Breast epithelium (tissue), 4 donors: ENCODE data around the gene PGRMC1. TPM values are rescaled to one million over a fixed set of nuclear protein-coding genes. Genes with fewer than 3 reads are reported as not detected.
"Not testable (repeated sequence)": the region's sequence is repeated elsewhere in the genome, so short reads cannot be mapped to it uniquely, and the experiment has no call there.

ENCODE experiments used
- DNase-seq, 2 donors: peaks; one replicate each; pipeline ENCODE4 v3.0.0-alpha.2; 2019; ENCODE audit warnings: low spot score in 2 of 2
- H3K27ac ChIP-seq, 2 donors: fragments of 200-600 bp; sonication (generic) in 1 of 2; one replicate each; pipeline ENCODE4 v1.5.1; 2016 to 2019; ENCODE audit warnings: mild to moderate bottlenecking in 1 of 2
- H3K27me3 ChIP-seq, 2 donors: fragments of 200-600 bp; sonication (generic) in 1 of 2; one replicate each; pipeline versions ENCODE4 v1.5.1 to v1.6.0; 2017 to 2019; ENCODE audit warnings: control low read depth in 1 of 2, mild to moderate bottlenecking in 1 of 2
- H3K36me3 ChIP-seq: fragments of 200-600 bp; one replicate; pipeline ENCODE4 v1.5.1; 2019
- H3K4me1 ChIP-seq, 2 donors: fragments of 200-600 bp; sonication (generic); one replicate each; pipeline ENCODE4 v1.5.1; 2016 to 2019; ENCODE audit warnings: control low read depth in 1 of 2
- H3K4me3 ChIP-seq, 3 donors: fragments of 200-600 bp; sonication (generic); 1 replicate in 2 of 3; 2 replicates in 1 of 3; pipeline ENCODE4 v1.5.1; 2016 to 2019; ENCODE audit warnings: mild to moderate bottlenecking in 3 of 3, moderate library complexity in 2 of 3
- H3K9me3 ChIP-seq, 2 donors: fragments of 200-600 bp; sonication (generic) in 1 of 2; one replicate each; pipeline ENCODE4 v1.5.1; 2016 to 2019; ENCODE audit warnings: control low read depth in 1 of 2
- CTCF ChIP-seq, 3 donors: fragments of 450-650 bp; IDR thresholded peaks; one replicate each; pipeline ENCODE4 v1.5.1; 2016 to 2017; ENCODE audit warnings: antibody characterized with exemption in 3 of 3, mild to moderate bottlenecking in 3 of 3, moderate library complexity in 3 of 3
- POLR2A ChIP-seq: fragments of 450-650 bp; IDR thresholded peaks from one replicate; pipeline ENCODE4 v1.6.1; 2016; ENCODE audit warnings: antibody characterized with exemption, mild to moderate bottlenecking, moderate library complexity
- POLR2AphosphoS5 ChIP-seq, 3 donors: sonication (generic); formaldehyde crosslinking; IDR thresholded peaks; one replicate each; pipeline ENCODE4 v1.6.1; 2017; ENCODE audit warnings: antibody characterized with exemption in 3 of 3
- intact Hi-C: fragments of 100-400 bp; cut with DNase I; formaldehyde crosslinking; loops from one replicate; pipeline ENCODE4 v1.15.1; 2023; ENCODE audit warnings: low total_unique reads
- total RNA-seq, 3 donors: library from RNA; depleted of rRNA; stranded (reverse); fragments of >200 nt; gene quantifications; one replicate each; pipeline ENCODE4 v1.1.0, GENCODE V29; 2016

The PGRMC1 gene
- total RNA-seq, 3 donors from 2014 or later: 118 to 217 (median 177) TPM

- Histone ChIP-seq H3K9me3 (no peaks in the 10 kb centered on the region), H3K4me1 (no peaks in the 10 kb centered on the region), H3K4me3 (no peak overlapping the region), H3K27ac (no peak overlapping the region), H3K36me3 (no peaks in the 10 kb centered on the region), H3K27me3 (peaks cover 0 to 21% of the 10 kb centered on the region in 2 donors)
- no peak for DNase-seq
- intact Hi-C loops: no loop called here
- TF ChIP-seq POLR2A (no peak), POLR2AphosphoS5 (IDR thresholded peaks at IDR 0.05) (no peak), CTCF (IDR thresholded peaks at IDR 0.05) (no peak)
These were observed 54.4 kb downstream of the PGRMC1 start for GRCh38 chrX:119290476-119290875.

- H3K4me3 ChIP-seq, H3K9me3 ChIP-seq, DNase-seq, H3K36me3 ChIP-seq, H3K4me1 ChIP-seq, H3K27ac ChIP-seq, intact Hi-C loops: not testable (repeated sequence)
- H3K27me3 ChIP-seq: peaks cover 0 to 13% of the 10 kb centered on the region in 2 donors
These were observed 55.2 kb downstream of the PGRMC1 start for GRCh38 chrX:119291246-119291645.

DNA sequence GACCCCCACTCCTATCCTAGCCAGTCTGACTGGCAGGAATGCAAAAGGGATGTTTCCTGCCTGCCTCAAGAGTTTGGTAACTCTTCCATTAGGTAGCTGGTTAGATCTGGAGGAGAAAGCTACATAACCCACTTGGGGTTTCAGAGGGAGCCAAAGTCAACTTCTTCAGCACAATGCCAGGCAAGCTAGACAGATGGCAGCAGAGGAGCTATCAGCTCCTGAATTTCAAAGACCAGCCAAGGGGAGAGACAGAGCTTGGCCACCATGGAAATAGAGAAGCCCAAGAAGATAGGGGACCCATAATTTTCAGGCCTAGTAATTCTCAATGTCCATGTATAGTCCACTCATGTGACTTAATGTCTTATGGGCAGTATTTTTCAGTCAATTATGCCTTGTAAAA lies 56.4 kb downstream of the PGRMC1 start:
- Histone ChIP-seq H3K36me3 (no peaks in the 10 kb centered on the region), H3K4me1 (no peaks in the 10 kb centered on the region), H3K9me3 (no peaks in the 10 kb centered on the region), H3K4me3 (no peak overlapping the region), H3K27me3 (peaks cover 0 to 12% of the 10 kb centered on the region in 2 donors), H3K27ac (no peak overlapping the region)
- intact Hi-C loops: no loop called here
- no peak for DNase-seq
- TF ChIP-seq POLR2AphosphoS5 (IDR thresholded peaks at IDR 0.05): no peak
- no peak for TF ChIP-seq CTCF (IDR thresholded peaks at IDR 0.05)
- no peak for TF ChIP-seq POLR2A

Other genes starting within 250 kb of the PGRMC1 start
- gene CT47C1, start 163.3 kb upstream of the PGRMC1 start, total RNA-seq: not detected
- gene KIAA1210, start 108.5 kb upstream of the PGRMC1 start, total RNA-seq: under 1 TPM in 1 of 3 donors, not detected in 2; 0.15 TPM
- 10 to 100 TPM; 16.3 to 20.5 (median 19.0) TPM for gene SLC25A43, start 163.1 kb downstream of the PGRMC1 start, total RNA-seq
- gene SLC25A5, start 232.2 kb downstream of the PGRMC1 start, total RNA-seq: 100 to 1,000 TPM; 153 to 190 (median 164) TPM